Femur (tissue), 1 donor: Measurements from ENCODE around the gene ACR.

Experiments
- DNase-seq: peaks from one replicate; pipeline ENCODE4 v3.0.0-alpha.2; 2017

ACR gene

DNA sequence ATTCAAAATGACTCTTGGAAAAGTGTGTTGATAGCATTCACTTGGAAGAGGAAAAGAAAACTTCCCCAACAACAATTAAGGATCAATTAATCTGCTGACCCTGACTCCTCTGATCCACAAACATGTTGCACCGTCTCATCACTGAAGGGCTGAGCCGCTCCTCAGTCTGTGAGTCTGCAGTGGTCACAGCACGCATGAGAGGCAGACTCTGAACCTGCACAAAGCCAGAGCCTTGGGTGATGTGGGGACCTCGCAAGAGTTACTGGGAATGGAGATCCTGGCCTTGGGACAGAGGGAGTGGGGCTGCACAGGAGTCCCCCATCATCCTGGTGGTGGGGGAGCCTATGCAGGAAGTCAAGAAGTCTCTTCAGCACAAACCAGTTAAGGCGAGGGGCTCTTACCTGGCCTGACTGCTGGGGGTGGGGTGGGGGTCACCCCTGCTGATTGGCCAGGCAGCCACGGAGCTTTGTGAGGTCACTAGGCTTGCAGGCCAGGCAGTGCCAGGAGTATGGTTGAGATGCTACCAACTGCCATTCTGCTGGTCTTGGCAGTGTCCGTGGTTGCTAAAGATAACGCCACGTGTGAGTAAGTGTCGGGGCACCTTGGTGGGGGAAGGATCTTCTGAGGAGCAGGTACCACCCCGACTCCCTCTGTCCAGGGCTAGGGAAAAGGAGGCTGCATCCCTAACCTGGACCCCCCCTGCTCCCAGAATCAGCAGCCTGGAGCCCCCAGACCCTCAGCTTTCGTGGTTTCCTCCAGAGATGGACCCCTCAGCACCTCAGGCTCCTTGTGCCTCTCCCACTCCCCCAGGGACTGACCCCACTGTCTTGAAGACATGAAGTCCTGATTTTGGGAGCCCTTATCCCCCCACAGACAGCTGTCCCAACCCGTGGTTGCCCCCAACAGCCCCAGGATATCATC lies at the start of gene ACR:
Gene ACR (plus strand): TSS at position 477 of the 921 bp plus-strand sequence. CDS start 32 bp downstream, at position 509.
- peak; percentile 13 for DNase-seq

DNA sequence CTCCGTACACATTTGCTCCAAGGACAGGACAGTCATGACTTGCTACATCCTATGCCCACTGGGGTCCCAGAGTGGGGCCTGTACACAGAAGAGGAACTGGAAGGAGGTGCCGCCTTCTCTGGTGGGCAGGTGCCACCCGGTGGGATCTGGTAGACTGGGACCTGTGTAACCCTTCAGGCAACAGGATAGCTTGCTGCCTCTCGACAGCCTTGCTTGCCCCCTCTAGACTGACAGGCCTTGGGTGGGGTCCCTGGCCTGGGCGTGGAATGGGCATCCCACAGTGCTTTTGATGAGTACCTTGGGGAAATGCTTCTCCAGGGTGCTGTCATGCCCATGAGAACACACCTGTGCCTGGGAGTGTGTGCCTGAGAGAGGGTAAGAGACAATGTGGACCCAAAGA lies 49.6 kb upstream of the ACR start:
- DNase-seq, result peak; percentile 8

DNA sequence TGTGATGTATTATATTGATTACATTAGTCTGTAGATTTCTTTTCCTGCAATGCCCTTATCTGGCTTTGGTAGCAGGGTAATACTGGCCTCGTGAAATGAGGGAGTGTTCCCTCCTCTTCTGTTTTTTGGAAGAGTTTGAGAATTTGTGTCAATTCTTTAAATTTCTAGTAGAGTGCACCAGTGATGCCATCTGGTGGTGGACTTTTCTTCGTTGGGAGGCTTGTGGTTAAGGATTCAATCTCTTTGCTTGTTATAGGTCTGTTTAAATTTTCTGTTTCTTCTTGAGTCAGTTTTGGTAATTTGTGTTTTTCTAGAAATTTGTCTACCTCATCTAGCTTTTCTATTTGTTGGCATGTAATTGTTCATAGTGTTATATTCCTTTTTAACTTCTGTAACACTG lies 46.5 kb upstream of the ACR start:
- peak; percentile 20 for DNase-seq

DNA sequence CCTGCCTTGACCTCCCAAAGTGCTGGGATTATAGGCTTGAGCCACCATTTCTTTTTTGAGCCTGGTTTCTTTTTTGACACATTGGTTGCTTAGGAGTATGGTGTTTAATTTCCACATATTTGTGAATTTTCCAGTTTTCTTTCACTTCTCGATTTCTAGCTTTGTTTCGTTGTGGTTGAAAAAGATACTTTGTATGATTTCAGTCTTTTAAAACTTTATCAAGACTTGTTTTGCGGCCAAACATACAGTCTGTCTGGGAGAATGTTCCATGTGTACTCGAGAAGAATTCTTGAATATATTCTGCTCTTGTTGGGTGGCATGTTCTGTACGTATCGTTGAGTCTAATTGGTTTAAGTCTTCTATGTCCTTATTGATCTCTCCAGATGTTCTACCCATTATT lies 44.5 kb upstream of the ACR start:
- no peak for DNase-seq

DNA sequence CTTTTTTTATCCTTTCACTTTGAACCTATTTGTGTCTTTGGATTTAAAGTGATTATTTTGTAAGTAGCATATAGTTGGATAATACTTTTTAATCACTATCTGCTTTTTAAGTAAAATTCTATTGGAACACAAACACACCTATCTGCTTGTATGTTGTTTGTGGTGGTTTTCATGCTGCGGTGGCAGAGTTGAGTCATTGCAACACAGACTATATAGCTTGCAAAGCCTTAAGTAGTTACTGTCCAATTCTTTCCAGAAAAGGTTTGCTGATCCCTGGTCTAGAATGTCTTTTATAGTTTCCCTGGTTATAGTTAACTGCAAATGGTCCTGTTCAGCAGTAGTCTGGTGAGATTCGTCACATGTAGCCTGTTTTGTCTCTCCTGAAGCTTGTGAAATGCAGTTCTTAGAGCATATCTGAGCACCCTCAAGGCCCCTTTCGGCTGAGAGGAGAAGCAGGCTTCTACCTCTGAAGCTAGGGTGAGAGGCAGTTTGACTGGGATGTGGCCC lies 43.9 kb upstream of the ACR start:
- no peak for DNase-seq

DNA sequence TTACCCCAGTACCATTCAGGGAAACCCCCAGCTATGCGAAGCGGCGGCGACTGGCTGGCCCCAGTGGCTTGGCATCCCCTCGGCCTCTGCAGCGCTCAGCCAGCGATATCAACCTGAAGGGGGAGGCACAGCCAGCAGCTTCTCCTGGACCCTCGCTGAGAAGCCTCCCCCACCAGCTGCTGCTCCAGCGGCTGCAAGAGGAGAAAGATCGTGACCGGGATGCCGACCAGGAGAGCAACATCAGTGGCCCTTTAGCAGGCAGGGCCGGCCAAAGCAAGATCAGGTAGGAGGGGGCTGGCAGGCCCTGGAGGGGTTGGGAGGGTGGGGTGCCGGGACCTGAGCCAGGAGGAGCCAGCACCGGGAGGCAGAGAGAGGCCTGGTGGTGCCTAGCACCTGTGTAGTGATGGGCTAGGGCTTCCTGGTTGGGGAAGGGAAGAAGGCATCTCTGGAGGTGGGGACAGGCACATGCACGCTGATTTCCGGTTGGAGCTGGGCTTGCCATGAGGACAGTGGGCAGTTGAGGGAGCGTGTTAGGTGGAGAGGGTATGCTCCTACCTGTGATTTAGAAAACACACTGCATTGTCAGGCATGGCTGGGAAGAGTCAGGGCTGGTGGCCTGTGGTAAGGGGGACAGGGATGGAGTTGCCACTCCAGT lies 43.1 kb upstream of the ACR start:
- no peak for DNase-seq

DNA sequence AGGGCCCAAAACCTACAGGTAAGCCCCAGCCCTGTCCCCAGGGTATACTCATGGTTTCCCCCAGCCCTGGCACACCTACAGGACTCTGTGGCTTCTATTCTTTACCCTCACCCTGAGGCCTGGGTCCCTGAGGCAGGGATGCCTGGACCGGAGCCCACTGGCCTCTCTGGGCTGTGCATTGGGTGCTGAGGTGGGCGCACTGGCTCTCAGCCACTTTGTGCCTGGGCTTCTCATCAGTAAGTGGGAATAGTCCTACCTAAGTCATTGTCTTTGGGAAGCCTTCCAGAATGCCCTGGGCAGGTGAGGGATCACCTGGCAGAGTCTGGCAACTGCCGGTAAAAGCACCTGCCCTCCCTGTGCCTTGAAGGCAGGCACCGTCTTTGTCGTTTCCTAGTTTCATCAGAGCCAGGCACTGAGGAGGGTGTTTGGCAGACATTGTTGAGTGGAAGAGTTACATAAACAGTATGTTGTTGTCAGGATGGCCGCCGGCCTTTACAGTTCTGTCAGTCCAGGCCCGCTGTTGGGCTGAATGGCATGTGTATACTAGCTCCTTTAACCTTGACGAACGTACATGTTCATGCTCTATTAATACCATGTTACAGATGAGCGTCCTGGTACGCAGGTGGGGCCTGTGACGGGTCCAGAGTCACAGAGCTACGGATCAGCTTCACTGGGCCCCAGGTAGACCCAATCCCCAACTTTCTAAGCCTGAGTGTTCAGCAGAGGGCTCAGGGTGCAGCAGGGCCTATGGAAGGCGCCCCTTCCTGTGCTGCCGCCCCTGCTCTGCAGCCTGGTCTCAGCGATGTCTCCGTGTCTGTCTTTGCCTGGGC lies 42.4 kb upstream of the ACR start:
- no peak for DNase-seq

DNA sequence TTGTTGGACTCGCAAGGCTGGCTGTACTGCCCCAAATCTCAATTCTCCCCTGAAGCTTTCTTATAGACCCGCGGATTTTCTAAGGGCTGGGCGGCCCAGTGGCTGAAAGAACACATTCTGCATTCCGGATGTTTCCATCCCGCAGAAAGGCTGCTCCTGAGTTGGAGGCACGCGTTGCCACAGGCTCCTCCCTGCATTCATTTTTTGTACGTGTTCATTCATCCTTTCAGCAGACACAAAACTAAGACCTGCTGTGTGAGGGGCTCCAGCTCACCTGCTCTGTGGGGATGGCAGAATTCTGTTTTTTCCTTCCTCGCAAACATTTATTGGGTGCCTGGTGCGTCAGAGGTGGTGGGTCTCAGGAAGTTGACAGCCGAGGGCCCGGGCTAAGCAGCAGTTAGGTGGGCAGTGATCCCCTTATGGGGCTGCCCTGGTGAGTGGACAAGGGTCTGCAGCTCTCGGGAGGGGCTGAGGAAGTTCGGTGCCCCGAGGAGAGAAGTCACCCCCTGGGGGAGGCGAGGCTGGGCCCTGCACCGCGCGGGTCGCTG lies 41.7 kb upstream of the ACR start:
- no peak for DNase-seq

DNA sequence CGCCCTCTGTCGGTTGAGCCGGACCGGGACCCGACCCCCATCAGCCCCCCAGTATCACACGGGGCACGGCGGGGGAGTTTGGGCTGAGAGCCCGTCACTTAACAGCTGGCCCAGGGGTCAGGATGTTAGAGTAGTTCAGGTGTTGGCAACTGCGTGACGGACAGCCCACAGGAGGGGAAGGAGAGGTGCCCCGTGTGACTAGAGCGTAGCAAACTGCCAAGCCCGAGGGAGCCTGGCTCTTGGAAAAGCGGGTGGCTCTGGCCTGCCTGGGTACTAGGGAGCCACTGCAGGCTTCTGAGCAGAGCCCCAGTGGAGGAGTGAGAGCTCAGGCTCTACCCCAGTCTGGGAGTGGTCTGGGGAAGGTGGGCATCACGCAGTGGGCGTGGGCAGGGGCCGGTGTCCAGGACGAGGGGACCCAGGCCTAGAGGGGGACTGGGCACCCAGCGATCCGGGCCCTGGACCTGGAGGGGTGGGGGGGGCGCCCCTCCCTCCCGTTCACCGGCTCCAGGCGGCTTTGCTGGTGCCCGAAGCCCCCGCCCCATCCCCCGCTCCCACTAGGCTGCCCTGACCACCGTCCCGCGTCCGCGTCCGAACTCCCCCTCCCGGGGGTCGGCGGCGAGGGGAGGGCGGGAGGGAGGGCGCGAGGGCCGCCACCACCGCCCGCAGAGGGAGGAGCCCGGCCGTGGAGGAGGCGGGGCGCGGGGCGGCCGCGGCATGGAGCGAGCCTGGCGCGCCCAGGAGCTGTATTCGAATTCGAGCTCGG lies 41.0 kb upstream of the ACR start:
- DNase-seq, result no peak

DNA sequence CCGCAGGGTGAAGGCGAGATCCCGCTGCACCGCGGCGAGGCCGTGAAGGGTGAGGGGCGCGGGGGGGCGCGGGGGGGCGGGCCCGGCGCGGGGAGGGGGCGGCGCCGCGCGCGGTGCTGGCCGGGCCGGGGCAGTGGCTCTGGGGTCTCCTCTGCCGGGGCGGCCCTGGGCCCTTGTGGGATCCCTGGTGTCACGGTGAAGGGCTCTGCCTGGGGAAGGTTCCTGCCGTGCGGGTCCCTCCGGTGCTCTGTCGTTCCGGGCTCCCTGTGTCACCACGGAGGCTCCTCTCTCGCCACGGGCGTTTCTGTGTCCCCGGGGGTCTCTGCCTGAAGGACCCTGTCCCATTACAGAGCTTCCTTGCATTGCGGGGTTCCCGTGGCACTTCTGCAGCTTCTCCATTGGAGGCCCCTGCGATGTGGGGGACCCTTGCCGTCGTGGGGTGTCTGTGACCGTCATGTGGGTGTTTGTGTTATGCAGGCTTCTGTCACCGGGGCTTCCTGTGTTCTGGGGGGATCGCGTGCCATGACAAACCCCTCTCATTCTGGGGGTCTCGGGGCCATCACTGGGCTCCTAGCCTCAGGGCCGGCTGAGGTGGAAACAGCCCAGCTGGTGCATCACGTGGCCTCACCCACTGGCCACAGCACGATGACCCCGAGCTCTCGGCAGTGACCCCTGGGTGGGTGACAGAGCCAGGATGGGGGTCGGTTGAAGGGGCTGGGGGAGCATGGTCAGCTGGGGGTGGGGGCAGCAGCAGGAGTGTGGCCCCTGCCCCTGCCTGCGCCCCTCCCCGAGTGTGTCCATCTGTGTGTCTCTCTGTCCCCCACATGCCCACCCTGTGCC lies 40.1 kb upstream of the ACR start:
- no peak for DNase-seq

DNA sequence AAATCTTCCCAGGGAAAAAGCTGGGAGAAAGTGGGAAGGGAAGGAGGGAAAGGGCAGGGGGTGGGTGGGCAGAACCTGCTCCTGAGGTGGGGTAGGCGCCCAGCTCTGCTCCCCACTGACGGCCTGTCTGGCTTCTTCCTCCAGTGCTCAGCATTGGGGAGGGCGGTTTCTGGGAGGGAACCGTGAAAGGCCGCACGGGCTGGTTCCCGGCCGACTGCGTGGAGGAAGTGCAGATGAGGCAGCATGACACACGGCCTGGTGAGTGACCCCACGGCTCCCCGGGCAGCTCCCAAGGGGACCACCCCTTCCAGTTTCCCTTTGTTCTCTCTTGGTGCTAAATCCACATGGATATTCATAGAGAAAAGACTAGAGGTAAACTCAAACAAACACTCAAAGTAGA lies 39.5 kb upstream of the ACR start:
- DNase-seq, result no peak

DNA sequence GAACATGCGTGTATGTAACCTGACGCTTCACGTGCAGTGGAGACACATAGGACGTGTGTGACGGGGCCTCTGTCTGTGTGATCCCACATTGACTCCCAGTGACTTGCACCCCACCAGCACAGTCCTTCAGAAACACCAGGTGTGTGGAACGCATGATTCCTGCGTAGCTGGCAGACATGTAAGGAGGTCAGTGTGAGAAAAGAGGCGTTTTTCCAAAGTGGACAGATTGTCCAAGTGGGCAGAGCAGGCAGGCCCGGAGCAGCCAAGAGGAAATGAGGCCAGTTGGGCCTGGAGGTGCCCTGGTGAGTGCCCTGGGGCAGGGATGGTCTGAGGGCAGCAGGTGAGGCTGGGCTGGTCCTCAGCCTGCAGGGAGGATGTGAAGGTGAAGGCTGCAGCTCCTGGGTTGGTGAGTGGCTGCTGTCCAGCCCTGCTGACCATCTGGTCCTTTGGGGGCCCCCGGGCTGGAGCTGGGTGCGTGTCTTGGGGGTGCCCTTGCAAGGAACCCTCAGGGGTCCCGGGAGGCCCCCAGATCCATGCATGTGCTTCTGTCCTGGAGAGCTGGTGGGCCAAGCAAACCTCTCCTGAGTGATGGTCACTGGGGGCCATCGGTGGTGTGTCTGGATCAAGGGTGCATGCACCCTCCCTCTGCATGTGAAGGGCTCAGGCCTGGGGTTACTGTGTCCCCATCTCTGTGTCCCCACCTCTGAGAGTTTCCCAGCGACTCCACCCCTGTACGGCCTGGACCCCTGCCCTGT lies 38.8 kb upstream of the ACR start:
- DNase-seq, result no peak

DNA sequence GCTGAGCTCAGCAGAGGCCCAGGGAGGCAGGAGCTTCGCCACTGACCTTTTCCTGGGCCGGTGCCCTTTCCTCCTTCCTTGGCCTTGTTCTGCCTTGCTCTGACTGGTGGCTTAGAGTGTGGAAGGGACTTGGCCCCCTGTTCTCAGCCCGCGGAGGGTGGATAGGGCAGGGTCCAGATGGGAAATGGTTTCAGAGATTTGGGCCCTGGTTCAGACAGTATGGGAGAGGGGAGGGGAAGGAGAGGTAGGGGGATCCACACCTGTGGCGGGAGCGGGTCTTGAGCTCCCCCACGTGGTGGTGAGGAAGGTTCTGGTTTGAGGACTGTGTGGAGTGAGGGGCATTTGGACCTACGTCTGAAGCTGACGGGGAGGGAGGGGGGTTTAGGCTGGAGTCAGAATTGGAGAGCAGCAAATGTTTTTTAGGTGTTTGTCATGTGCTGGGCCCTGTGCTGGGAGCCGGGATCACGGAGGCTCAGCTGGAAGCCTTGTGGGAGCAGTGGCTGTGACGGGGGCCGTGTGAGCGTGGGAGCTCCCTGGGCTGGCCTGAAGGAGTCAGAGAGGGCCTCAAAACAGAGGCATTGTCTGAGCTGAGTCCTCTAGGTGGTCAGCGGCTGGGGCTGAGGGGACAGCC lies 38.1 kb upstream of the ACR start:
- no peak for DNase-seq

DNA sequence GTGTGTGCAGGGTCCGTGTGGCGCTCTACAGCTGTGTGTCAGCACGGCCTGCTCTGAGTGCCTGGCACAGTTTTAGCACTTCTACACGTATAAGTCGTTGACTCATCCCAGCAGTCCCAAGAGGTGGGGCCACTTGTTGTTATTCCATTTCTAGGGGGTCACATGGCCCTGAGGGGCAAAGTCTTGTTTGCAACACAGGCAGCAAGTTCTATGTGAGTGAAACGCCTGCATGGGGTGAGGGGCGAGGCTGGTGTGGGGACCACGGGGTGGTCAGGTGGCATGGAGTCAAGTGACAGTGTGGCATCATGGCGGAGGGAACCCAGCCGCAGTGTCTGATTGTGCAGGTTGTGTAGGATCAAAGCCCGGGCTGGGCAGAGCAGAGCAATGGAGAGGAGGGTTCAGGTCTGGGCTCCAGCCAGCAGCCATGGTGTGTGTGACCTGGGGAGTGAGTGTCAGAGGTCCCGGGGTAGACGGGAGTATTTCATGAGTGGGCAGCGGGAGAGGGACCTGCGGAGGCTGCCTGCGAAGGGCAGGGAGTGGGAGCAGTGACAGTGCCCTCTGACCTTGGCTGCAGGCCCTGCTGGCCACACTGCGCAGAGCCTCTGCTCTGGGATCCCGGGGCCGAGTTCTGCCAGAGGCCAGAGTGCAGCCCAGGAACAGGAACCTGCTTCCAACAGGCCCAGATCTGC lies 37.5 kb upstream of the ACR start:
- DNase-seq, result no peak

DNA sequence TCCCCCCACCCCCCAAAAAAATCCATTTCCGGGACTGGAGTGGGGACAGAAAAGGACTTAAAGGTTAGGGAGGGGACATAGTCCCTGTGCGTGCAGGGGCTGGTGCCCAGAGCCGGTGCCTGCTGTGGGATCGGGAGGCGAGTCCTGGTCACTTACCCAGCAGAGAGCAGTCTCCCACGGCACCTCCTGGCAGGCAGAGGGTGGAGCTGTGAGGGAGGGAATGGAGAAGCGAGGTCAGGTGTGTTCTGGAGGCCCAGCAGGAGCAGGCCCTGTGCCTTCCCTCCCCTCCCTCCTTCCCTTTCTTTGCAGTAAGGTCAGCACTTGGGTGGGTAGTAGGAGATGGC lies 37.0 kb upstream of the ACR start:
- DNase-seq, result no peak

DNA sequence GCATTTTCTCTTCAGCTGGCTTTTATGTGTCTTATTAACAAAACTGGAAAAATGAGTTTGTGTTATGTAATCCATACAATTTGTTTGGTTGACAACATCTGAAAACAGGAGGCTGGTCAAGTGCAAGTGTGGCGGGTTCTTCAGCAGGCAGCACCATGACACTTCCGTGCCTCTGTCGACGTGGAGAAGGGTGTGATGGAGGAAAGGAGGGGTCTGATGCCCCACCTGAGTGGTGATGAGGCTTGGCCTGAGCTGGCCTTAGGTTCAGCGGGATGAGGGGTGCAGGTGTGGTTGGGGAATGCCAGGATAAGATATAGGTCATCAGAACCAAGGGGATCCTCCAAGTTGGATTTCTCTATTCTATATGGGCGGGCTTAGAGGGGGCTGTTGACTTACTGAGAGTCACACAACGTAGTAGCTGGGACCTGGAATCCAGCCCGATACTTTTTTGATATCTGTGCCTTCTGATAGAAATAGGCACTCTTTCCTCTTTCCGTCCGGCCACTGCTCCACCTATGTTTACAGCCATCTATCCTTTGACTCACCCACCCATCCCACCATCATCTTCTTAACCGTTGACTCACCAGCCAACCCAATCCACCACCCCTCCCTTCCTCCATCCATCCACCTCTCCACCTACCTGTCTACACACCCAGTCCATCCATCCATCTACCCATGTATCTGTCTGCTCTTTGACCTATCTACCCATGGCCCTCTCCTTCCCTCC lies 36.4 kb upstream of the ACR start:
- no peak for DNase-seq

DNA sequence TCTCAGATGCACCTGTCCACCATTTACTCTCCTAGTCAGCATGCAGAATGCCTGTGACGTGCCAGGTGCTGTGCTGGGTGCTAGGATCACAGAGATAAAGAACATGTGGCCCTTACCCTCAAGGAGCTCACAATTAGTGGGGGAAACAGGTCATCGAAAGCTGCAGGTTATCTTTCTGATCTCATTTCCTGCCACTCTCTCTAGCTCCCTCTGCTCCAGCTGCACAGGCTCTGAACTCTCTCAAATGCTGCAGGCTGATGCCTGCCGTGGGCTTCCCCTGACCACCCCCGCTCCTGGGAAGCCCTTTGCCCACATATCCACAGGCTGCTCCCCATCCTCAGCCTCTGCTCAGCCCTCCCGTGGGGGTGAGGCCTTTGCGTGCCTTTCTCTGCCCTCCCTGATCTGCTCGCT lies 35.7 kb upstream of the ACR start:
- no peak for DNase-seq
